Measurements from ENCODE around the gene ZNF503. TPM values are rescaled to one million over a fixed set of nuclear protein-coding genes. Genes with fewer than 3 reads are reported as not detected.
A peak's percentile ranks its signal among the peaks of the same experiment; 100 is the strongest.

Gene ZNF503
- total RNA-seq, 2 experiments from 2014 or later = 0.23 to 0.42 TPM

DNA sequence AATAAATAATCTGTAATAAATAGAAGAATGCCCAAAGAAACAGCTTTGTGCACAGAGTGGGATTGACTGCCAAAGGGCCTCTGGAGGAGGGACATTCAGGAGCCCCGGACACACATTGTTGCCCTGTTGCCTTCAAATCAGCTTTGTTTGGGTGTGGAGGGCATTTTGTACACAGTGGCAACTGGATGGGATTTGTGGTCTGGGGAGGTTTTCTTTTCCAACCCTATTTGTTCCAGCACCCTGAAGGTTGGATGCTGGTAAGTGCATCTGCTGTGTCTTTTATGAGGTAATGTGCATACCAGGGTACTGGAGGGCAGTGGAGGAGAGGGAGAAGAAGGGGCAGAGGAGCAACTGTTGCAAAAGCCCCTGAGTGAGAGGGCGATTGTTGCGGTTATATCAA lies 36.1 kb upstream of the ZNF503 start:
- Mint-ChIP-seq H3K4me3 (no peak overlapping the region), H3K27ac (no peak overlapping the region), H3K27me3 (peaks cover 19% of the 10 kb centered on the region), H3K4me1 (no peaks in the 10 kb centered on the region), H3K36me3 (no peaks in the 10 kb centered on the region), H3K9me3 (no peaks in the 10 kb centered on the region)
- DNase-seq (no peak), ATAC-seq (ENCODE audit: low read depth) (no peak)
- POLR2A ChIA-PET = no interaction called here

DNA sequence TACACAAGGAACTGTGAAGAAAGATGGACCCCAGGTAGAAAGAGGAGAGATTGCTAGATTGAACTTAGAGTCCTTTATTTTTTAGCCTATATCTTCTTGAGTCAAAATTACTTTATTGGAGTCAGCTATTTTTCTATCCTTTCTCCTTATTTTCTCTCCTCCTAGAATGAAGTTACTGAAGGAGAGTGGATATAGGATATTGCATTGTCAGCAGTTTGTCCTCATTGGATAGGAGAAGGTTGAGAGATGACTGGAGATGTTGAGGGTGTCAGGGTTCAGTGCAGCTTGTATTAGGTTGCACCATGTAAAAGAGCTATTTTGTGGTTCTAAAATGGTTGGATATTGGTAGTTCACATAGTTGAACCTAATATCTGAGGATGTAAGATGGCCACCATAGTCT lies 35.3 kb upstream of the ZNF503 start:
- POLR2A ChIA-PET = no interaction called here
- H3K36me3 Mint-ChIP-seq = no peaks in the 10 kb centered on the region
- no peak for ATAC-seq (ENCODE audit: low read depth)

DNA sequence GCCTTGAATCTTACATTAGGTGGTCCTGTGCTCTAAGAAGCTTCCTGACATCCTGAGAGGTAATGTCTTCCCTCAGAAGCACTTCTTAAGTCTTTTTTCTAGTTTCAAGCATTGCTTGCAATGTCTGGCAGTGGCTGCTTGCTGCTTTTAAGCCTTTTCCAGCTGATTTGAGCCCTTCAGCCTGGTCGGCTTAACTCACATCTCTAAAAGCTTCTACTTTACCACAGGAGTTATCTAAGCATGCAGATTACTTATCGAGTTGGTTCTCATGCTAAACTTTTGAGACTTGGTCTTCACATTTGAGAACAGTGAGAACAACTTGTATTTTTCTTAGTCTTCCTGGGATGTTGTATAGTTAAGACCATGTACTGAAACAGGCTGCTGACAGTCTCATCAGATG lies 33.7 kb upstream of the ZNF503 start:
- DNase-seq (no peak), ATAC-seq (ENCODE audit: low read depth) (no peak)
- H3K36me3 Mint-ChIP-seq = no peaks in the 10 kb centered on the region
- H3K27me3 Mint-ChIP-seq = peaks cover 36% of the 10 kb centered on the region
- no peak overlapping the region for H3K27ac Mint-ChIP-seq
- peaks cover 2% of the 10 kb centered on the region for H3K4me1 Mint-ChIP-seq
- POLR2A ChIA-PET = no interaction called here
- no peaks in the 10 kb centered on the region for H3K9me3 Mint-ChIP-seq
- no peak overlapping the region for H3K4me3 Mint-ChIP-seq

More for the DNA sequence above, 35.3 kb upstream of the ZNF503 start:
- DNase-seq = no peak
- no peak overlapping the region for H3K4me3 Mint-ChIP-seq
- H3K9me3 Mint-ChIP-seq = no peaks in the 10 kb centered on the region
- H3K4me1 Mint-ChIP-seq = peaks cover under 1% of the 10 kb centered on the region
- H3K27me3 Mint-ChIP-seq = peaks cover 26% of the 10 kb centered on the region
- no peak overlapping the region for H3K27ac Mint-ChIP-seq

DNA sequence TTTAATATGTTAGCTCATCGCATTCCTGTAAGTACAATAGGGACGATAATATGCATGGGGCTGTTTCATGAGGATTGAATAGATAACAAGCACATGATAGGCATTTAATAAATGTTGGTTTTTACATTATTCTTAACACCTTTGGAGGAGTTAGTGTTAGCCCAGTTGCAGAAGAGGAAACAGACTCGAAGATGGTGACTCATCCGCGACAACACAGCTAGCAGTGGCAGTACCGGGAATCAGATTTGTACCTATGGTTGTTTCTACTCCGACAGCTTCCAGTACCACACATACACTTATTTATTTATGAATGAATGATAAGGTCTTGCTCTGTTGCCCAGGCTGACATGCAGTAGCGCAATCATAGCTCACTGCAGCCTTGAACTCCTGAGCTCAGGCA lies 32.7 kb upstream of the ZNF503 start:
- ATAC-seq (ENCODE audit: low read depth) = no peak
- peaks cover 2% of the 10 kb centered on the region for H3K4me1 Mint-ChIP-seq
- POLR2A ChIA-PET = no interaction called here
- H3K4me3 Mint-ChIP-seq = no peak overlapping the region
- no peak for DNase-seq
- no peaks in the 10 kb centered on the region for H3K9me3 Mint-ChIP-seq
- no peak overlapping the region for H3K27ac Mint-ChIP-seq
- H3K27me3 Mint-ChIP-seq = peaks cover 45% of the 10 kb centered on the region
- H3K36me3 Mint-ChIP-seq = no peaks in the 10 kb centered on the region

DNA sequence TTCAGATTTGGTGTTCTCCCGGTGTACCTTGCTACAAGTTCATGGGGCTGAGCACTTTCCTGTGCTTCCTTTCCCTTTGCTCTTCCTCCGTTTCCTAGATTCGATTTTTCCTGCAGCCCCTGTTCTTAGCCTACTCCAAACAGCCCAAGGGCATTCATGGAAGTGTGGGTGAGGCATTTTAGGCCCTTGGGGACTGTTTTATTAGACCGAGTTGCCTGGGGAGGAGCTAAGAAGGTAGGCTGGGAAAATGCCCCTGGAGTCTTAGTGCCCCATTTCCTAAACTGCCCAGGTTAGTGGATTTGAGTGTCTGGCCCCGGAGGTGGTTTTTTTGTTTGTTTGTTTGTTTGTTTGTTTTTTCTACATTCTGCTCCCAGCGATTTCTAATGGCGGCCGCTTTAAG lies 31.7 kb upstream of the ZNF503 start:
- H3K27ac Mint-ChIP-seq = no peak overlapping the region
- peaks cover 53% of the 10 kb centered on the region for H3K27me3 Mint-ChIP-seq
- H3K4me3 Mint-ChIP-seq = no peak overlapping the region
- peaks cover 2% of the 10 kb centered on the region for H3K4me1 Mint-ChIP-seq
- H3K9me3 Mint-ChIP-seq = no peaks in the 10 kb centered on the region
- H3K36me3 Mint-ChIP-seq = no peaks in the 10 kb centered on the region
- ATAC-seq (ENCODE audit: low read depth) (no peak), DNase-seq (no peak)
- POLR2A ChIA-PET = no interaction called here

DNA sequence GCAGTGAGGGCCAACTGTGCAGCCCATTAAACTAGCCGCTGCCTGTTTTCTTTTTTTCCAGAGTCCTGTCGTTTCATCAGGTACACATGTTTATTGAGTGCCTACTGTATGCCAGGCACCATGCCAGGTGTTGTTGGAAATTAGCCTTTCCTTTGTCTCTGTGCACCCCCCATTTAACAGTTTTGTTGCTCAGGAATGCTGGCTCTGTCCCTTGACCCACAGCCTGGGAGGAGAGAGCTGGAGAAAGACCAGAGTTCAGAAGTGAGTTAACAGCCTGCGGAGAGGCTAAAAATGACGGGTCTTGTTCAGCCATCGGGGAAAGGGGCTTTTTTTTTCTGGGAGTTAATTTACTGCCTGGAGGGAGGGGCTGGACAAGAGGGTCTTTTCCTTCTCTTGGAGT lies 31.2 kb upstream of the ZNF503 start:
- peaks cover 2% of the 10 kb centered on the region for H3K4me1 Mint-ChIP-seq
- H3K9me3 Mint-ChIP-seq = no peaks in the 10 kb centered on the region
- H3K4me3 Mint-ChIP-seq = no peak overlapping the region
- ATAC-seq (ENCODE audit: low read depth) = no peak
- POLR2A ChIA-PET = no interaction called here
- H3K36me3 Mint-ChIP-seq = no peaks in the 10 kb centered on the region
- H3K27me3 Mint-ChIP-seq = peaks cover 53% of the 10 kb centered on the region
- H3K27ac Mint-ChIP-seq = no peak overlapping the region
- DNase-seq = no peak

DNA sequence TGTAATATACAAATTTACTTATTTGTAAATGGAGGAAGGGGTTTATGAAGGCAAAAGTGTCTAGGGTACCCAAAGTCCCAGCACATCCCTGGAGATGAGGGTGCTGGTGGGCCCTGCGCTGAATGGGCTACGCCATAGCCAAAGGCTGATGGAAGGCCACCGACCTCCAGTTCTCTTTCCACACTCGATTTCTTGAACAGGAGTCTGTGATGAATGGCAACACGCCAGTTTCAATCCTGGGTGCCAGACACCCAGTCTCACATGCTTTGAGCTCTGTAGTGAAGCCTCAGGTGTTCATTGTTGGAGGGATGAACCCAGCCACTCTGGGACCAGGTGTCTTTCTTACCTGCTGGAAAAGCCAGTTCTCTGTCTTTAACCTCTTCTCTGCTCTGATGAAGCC lies 30.6 kb upstream of the ZNF503 start:
- H3K9me3 Mint-ChIP-seq = no peaks in the 10 kb centered on the region
- H3K4me3 Mint-ChIP-seq = peak overlapping the region; percentile 71
- ATAC-seq (ENCODE audit: low read depth) = no peak

DNA sequence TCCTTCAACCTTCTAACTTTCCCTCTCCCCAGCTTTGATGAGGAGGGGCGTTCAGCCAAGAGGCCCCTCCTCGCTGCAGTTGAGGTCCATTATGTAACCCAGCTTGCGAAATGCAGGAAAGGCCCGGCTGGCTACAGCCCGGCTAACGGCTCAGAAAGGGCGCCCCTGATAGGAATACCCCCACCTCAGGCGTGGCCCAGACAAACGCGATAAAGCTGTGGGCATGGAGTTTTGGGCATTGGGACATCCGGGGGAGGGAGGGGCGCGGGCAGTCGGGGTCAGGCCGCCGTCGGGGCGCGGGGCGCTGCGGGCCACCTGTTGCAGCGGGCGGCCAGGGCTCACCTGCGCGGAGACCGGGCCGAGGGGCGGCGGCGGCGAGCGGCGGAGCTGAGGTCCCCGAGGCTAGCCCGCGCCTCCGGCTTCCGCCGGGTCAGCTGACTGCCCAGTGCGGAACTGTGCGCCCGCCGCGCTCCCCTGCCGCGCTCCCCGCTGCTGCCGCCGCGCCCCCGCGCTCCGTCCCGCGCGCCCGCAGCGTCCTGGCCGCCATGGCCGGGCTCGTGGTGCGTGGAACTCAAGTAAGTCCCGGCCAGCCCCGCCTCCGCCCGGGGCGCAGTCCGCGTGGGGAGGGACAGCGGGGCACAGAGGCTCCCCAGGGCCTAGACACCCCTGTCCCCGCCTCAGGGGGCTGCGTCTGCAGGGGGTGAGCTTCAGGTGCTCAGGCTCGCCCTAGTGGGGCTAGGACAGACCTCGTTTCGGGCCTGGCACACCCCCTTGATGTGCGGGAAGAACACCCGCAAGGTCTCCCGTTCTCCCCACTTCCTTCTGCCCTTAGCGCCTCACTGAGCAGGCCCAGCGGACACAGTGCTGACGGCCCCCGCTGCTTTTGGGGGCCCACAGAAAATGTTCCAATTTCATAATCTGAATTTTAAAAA lies 29.9 kb upstream of the ZNF503 start, which contains the start of gene LRMDA:
TSS of gene LRMDA (plus strand) at position 445 of the 932 bp plus-strand sequence.
- Mint-ChIP-seq H3K27ac (no peak within 1 kb of the TSS), H3K27me3 (peaks cover 53% of the 10 kb centered on the region)

More for the DNA sequence above, 30.6 kb upstream of the ZNF503 start:
- no peak for DNase-seq
- peaks cover 53% of the 10 kb centered on the region for H3K27me3 Mint-ChIP-seq
- H3K36me3 Mint-ChIP-seq = no peaks in the 10 kb centered on the region
- peaks cover 2% of the 10 kb centered on the region for H3K4me1 Mint-ChIP-seq
- POLR2A ChIA-PET = no interaction called here
- H3K27ac Mint-ChIP-seq = no peak overlapping the region

DNA sequence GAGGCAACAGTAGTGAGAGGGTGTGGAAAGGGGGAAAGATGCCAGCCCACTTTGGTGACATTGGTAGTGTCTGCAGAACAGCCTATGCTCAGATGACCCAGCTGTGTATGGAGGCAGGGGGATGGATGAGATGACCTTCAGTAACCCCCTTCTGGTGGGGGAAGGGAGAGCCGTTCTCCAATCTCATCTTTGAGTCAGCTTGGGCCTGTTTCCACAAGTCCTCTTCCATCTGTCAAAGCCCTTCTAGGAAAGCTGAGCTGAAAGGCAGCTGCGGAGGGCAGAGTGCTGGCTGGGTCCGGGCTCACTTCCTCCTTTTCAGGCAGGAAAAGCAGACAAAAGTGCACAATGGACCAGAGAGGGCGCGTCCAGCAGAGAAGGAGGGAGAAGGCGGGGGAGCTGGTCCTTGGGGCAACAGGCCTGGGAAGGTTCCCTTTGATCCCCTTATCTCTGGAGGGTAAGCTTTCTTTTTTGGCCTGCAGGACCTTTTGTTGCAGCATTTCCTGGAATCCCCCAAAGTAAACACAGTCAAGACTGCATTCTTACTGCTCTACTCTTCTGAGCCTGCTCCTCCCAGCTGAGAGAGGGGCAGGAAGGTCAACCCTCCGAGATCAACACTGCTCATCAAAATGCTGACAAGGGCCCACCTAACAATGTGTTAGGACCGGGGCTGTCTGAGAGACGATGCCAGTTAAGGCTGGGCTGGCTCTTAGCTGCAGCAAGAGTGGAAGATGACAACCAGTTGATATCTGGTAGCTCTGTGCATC lies 28.6 kb upstream of the ZNF503 start:
- Mint-ChIP-seq H3K4me3 (no peak overlapping the region), H3K36me3 (no peaks in the 10 kb centered on the region), H3K27me3 (peaks cover 51% of the 10 kb centered on the region), H3K9me3 (no peaks in the 10 kb centered on the region), H3K4me1 (peaks cover 2% of the 10 kb centered on the region), H3K27ac (no peak overlapping the region)
- POLR2A ChIA-PET = no interaction called here
- DNase-seq (no peak), ATAC-seq (ENCODE audit: low read depth) (no peak)

More for the DNA sequence above, 29.9 kb upstream of the ZNF503 start, which contains the start of gene LRMDA:
- Mint-ChIP-seq H3K4me1 (peaks cover 2% of the 10 kb centered on the region), H3K36me3 (no peaks in the 10 kb centered on the region), H3K4me3 (peak within 1 kb of the TSS; percentile 71), H3K9me3 (no peaks in the 10 kb centered on the region)
- POLR2A ChIA-PET = no interaction called here
- ATAC-seq (ENCODE audit: low read depth) (peak; percentile 42), DNase-seq (peak; percentile 31)

DNA sequence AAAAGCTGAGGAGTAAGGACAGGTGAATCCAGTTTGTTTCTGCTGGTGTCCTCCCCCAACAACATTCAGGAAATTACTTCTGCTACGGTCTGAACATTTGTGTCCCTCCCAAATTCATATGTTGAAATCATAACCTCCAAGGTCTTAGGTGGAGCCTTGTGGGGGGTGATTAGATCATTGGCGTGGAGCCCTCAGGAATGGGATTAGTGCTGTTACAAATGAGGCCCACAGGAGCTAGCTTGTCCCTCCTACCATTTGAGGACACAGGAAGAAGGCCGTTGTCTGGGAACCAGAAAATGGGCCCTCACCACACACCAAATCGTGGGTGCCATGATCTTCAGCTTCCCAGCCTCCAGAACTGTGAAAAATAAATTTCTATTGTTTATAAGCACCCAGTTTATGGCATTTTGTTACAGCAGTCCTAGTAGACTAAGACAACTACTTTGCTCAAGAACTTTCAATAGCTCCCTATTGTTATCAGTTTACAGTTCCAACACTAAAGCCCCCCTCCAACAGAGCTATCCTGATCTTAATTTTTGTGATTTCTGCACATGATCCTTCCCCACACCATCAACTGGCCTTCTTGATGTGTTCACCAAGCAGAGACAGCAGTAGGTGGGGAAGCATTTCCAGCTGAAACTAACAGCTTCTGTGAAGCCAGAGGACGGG lies 27.7 kb upstream of the ZNF503 start:
- DNase-seq = no peak
- no peak for ATAC-seq (ENCODE audit: low read depth)
- peaks cover 2% of the 10 kb centered on the region for H3K4me1 Mint-ChIP-seq
- no peaks in the 10 kb centered on the region for H3K9me3 Mint-ChIP-seq
- H3K27ac Mint-ChIP-seq = no peak overlapping the region
- H3K4me3 Mint-ChIP-seq = no peak overlapping the region
- H3K27me3 Mint-ChIP-seq = peaks cover 43% of the 10 kb centered on the region
- no peaks in the 10 kb centered on the region for H3K36me3 Mint-ChIP-seq
- POLR2A ChIA-PET = no interaction called here

DNA sequence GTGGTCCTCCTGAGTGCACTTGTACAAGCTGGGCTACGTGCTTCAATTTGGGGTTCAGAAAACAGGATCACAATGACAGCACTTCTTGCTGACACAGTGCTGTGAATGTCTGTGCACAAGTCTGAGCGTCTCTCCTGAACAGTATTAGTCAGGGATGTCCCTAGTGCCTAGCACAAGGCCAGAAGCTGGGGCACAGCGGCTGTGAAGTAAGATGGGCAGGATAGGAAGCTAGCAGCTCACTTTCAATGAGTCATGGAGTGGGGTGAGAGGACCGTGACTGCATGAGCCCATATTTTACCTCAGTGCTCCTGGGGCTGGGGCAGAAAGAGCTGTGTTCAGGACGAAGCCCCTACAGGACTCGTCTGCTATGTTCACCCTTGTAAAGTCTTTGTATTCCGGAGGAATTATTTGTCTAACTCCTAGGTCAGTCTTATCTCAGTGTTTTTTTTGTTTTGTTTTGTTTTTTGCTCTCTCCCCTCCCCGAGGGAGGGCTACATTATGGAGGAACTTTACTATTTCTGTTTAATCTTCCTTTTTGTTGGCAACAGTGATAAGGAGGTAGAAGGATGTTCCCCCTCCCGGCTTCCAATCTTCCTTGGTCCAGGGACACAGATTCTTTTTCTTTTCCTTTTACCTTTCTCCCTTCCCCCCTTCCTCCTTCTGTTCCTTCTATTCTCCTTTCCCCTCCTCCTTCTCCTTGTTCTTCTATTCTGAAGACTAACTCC lies 27.0 kb upstream of the ZNF503 start:
- no peak for ATAC-seq (ENCODE audit: low read depth)
- no peak overlapping the region for H3K27ac Mint-ChIP-seq
- H3K4me3 Mint-ChIP-seq = no peak overlapping the region

DNA sequence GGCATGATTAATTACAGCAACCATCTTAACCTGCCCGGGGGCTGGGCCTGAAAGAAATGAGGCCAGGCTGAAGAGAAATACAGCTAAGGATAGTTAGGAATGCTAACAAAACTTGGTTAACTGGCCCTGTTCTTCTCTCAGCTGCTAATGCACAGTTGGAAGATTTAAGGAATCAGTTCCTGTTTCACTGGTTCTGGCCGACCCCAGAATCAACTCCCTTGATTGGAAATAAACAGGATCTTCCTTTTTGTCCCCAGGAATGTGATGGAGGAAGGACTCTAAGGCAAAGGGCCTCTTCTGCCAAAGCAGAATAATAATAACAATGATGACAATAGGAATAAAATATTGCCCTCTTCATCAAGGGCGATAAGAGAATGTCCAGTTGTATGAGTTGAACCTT lies 26.4 kb upstream of the ZNF503 start:
- no peaks in the 10 kb centered on the region for H3K36me3 Mint-ChIP-seq
- peaks cover 2% of the 10 kb centered on the region for H3K4me1 Mint-ChIP-seq
- POLR2A ChIA-PET = no interaction called here
- peaks cover 36% of the 10 kb centered on the region for H3K27me3 Mint-ChIP-seq
- H3K27ac Mint-ChIP-seq = no peak overlapping the region
- H3K9me3 Mint-ChIP-seq = no peaks in the 10 kb centered on the region
- DNase-seq (no peak), ATAC-seq (ENCODE audit: low read depth) (no peak)
- no peak overlapping the region for H3K4me3 Mint-ChIP-seq

More for the DNA sequence above, 27.0 kb upstream of the ZNF503 start:
- Mint-ChIP-seq H3K36me3 (no peaks in the 10 kb centered on the region), H3K4me1 (peaks cover 2% of the 10 kb centered on the region), H3K27me3 (peaks cover 39% of the 10 kb centered on the region), H3K9me3 (no peaks in the 10 kb centered on the region)
- no peak for DNase-seq
- POLR2A ChIA-PET = no interaction called here

DNA sequence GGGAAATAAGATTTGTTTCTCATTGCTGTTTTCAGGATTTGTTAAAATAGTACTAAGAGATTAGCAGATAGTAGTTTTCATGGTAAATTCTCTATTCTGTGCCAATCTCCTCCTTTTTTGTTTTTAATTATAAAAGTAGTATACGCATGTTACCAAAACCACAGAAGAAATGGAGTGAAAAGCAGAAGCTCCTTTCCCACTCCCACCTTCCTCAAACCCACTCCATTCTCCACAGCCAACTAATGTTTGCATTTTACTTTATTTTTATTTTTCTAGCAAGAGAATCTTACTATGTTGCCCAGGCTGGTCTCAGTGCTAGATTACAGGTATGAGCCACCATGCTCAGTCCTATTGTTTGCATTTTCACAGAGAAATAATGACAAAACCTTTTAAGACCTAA lies 25.3 kb upstream of the ZNF503 start:
- ATAC-seq (ENCODE audit: low read depth) (no peak), DNase-seq (no peak)
- Mint-ChIP-seq H3K27me3 (peaks cover 28% of the 10 kb centered on the region), H3K27ac (no peak overlapping the region), H3K9me3 (no peaks in the 10 kb centered on the region), H3K4me1 (peaks cover under 1% of the 10 kb centered on the region), H3K4me3 (no peak overlapping the region), H3K36me3 (no peaks in the 10 kb centered on the region)
- POLR2A ChIA-PET = no interaction called here
